ENCODE measurements around the gene PTPRM.

DNA sequence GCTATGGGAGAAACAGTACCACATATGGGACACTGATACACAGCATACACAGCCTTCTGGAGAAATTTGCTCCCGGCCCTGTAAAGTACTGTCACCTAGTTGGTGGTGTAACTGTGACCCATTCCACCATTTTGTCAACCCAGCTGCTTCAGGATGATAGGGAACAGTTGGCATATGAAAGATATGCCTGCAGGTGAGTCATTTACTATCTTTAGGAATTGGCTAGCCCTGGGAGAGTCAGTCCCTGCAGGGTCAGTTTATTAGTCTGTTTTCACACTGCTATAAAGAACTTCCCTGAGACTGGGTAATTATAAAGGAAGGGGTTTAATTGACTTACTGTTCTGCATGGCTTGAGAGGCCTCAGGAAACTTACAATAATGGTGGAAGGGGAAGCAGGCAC, 30.0 kb upstream of the PTPRM start:
- TF ChIP-seq, protein P1, sequence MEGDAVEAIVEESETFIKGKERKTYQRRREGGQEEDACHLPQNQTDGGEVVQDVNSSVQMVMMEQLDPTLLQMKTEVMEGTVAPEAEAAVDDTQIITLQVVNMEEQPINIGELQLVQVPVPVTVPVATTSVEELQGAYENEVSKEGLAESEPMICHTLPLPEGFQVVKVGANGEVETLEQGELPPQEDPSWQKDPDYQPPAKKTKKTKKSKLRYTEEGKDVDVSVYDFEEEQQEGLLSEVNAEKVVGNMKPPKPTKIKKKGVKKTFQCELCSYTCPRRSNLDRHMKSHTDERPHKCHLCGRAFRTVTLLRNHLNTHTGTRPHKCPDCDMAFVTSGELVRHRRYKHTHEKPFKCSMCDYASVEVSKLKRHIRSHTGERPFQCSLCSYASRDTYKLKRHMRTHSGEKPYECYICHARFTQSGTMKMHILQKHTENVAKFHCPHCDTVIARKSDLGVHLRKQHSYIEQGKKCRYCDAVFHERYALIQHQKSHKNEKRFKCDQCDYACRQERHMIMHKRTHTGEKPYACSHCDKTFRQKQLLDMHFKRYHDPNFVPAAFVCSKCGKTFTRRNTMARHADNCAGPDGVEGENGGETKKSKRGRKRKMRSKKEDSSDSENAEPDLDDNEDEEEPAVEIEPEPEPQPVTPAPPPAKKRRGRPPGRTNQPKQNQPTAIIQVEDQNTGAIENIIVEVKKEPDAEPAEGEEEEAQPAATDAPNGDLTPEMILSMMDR (IDR thresholded peaks at IDR 0.05), result no peak
- TF ChIP-seq POLR2AphosphoS5 (IDR thresholded peaks at IDR 0.05), result no peak
